Measurements from ENCODE around the gene GSC2. TPM values are rescaled to one million over a fixed set of nuclear protein-coding genes. Genes with fewer than 3 reads are reported as not detected.

The GSC2 gene
- polyA plus RNA-seq, 1 donor: not detected

GRCh38 chr22:19151329-19152191 lies 1.5 kb upstream of the GSC2 start:
- no peak for DNase-seq
- no peak overlapping the region for H3K27ac ChIP-seq (ENCODE audit: low read length)
- H3K36me3 ChIP-seq (ENCODE audit: control insufficient read depth, insufficient read depth, low read length): no peaks in the 10 kb centered on the region
- peaks cover 72% of the 10 kb centered on the region for H3K27me3 ChIP-seq (ENCODE audit: control insufficient read depth, insufficient read depth, low read length)
- H3K9me3 ChIP-seq (ENCODE audit: control insufficient read depth, low read depth, low read length): peaks cover 13% of the 10 kb centered on the region
- WGBS (ENCODE audit: insufficient coverage, low lambda C conversion rate): no CpG with 5 or more reads among the region's 10 CpGs
- no peak overlapping the region for H3K4me3 ChIP-seq (ENCODE audit: low read length)
- H3K4me1 ChIP-seq (ENCODE audit: control insufficient read depth, insufficient read depth, low read length): no peaks in the 10 kb centered on the region

- DNase-seq: no peak
- Histone ChIP-seq H3K4me3 (ENCODE audit: low read length) (no peak overlapping the region), H3K27me3 (ENCODE audit: control insufficient read depth, insufficient read depth, low read length) (peaks cover 70% of the 10 kb centered on the region), H3K27ac (ENCODE audit: low read length) (no peak overlapping the region), H3K9me3 (ENCODE audit: control insufficient read depth, low read depth, low read length) (peaks cover 13% of the 10 kb centered on the region), H3K4me1 (ENCODE audit: control insufficient read depth, insufficient read depth, low read length) (no peaks in the 10 kb centered on the region), H3K36me3 (ENCODE audit: control insufficient read depth, insufficient read depth, low read length) (no peaks in the 10 kb centered on the region)
- 0% methylated on average over 3 of the region's 68 CpGs for WGBS (ENCODE audit: insufficient coverage, low lambda C conversion rate)
Observed at GRCh38 chr22:19150482-19151328, 613 bp upstream of the GSC2 start.

DNA sequence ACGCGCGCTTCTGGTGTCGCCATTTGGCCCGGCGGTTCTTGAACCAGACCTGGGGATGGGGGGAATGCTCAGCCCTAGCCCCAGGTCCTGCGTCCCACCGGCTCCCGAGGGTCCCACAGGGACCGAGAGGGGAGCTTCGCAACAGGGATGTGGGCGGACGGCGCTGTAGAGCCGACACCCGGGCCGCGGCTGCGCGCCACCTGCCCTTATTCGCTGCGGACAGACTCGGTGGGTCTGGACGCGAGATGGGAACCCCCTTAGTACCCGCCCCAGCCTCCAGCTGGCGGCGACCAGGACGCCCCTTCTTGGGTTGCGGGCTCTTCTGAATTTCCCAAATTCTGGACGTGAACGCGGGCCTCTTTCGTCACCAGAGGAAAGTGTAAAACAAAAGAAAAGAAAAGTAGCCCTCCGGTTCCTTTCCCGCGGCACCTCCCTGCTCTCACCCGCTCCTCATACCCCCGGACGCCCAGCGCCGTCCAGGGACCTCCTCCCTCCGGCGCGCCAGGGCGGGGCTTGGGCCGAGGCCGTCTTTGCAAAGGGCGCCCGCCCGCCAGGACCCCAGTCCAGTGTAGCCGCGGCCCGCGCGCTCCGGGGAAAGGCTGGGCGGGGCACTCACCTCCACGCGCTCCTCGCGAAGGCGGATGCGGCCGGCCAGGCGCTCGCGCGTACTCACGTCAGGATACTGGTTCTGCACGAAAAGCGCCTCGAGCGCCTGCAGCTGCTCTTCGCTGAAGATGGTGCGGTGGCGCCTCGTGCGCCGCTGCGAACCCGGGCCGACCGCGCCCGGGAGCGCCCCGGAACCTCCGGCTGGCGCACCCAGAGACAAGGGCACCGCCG lies 827 bp downstream of the GSC2 start:
- DNase-seq: no peak
- Histone ChIP-seq H3K9me3 (ENCODE audit: control insufficient read depth, low read depth, low read length) (peaks cover 13% of the 10 kb centered on the region), H3K36me3 (ENCODE audit: control insufficient read depth, insufficient read depth, low read length) (no peaks in the 10 kb centered on the region), H3K27ac (ENCODE audit: low read length) (no peak overlapping the region), H3K4me1 (ENCODE audit: control insufficient read depth, insufficient read depth, low read length) (no peaks in the 10 kb centered on the region), H3K27me3 (ENCODE audit: control insufficient read depth, insufficient read depth, low read length) (peaks cover 65% of the 10 kb centered on the region), H3K4me3 (ENCODE audit: low read length) (no peak overlapping the region)
- WGBS (ENCODE audit: insufficient coverage, low lambda C conversion rate): no CpG with 5 or more reads among the region's 92 CpGs

DNA sequence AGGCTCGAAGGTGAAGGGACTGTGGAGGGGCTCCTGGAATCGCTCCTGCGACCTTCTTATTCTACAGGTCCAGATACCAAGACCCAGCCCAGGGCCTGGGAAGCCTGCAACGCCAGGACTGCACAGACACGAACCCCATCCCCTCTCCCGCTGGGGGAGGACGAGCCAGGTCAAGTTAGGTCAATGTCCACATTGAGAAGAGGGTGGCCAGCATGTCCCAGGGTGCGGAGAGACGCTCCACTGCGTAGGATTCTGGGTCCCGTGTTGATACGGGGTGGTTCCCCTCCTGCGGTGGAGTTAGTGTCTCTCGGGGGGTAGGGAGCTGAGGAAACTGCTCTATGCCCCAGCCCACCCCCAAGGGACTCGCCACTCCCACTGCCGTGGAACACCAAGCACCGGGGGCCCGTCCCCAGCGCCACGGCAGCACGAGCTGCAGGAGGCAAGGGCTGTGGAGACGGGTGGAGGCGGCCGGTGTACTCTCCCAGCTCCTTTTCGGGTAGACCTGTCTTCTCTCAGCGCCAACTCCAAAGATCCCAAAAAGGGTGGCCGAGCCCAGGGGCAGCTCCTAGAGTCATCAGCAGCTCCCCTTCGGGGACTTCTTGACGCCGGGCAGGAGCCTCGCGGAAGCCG lies 1.6 kb downstream of the GSC2 start:
- H3K27me3 ChIP-seq (ENCODE audit: control insufficient read depth, insufficient read depth, low read length): peaks cover 60% of the 10 kb centered on the region
- no CpG with 5 or more reads among the region's 33 CpGs for WGBS (ENCODE audit: insufficient coverage, low lambda C conversion rate)
- H3K36me3 ChIP-seq (ENCODE audit: control insufficient read depth, insufficient read depth, low read length): no peaks in the 10 kb centered on the region
- H3K4me1 ChIP-seq (ENCODE audit: control insufficient read depth, insufficient read depth, low read length): no peaks in the 10 kb centered on the region
- no peak overlapping the region for H3K27ac ChIP-seq (ENCODE audit: low read length)
- no peak for DNase-seq
- H3K4me3 ChIP-seq (ENCODE audit: low read length): no peak overlapping the region
- H3K9me3 ChIP-seq (ENCODE audit: control insufficient read depth, low read depth, low read length): peaks cover 13% of the 10 kb centered on the region

GRCh38 chr22:19147195-19147780 lies 2.8 kb downstream of the GSC2 start:
- 0% methylated on average over 1 of the region's 9 CpGs for WGBS (ENCODE audit: insufficient coverage, low lambda C conversion rate)
- Histone ChIP-seq H3K4me1 (ENCODE audit: control insufficient read depth, insufficient read depth, low read length) (no peaks in the 10 kb centered on the region), H3K36me3 (ENCODE audit: control insufficient read depth, insufficient read depth, low read length) (peaks cover 4% of the 10 kb centered on the region), H3K27me3 (ENCODE audit: control insufficient read depth, insufficient read depth, low read length) (peaks cover 50% of the 10 kb centered on the region), H3K9me3 (ENCODE audit: control insufficient read depth, low read depth, low read length) (peaks cover 13% of the 10 kb centered on the region), H3K27ac (ENCODE audit: low read length) (no peak overlapping the region), H3K4me3 (ENCODE audit: low read length) (no peak overlapping the region)
- no peak for DNase-seq

- Histone ChIP-seq H3K36me3 (ENCODE audit: control insufficient read depth, insufficient read depth, low read length) (peaks cover 10% of the 10 kb centered on the region), H3K4me3 (ENCODE audit: low read length) (no peak overlapping the region), H3K4me1 (ENCODE audit: control insufficient read depth, insufficient read depth, low read length) (no peaks in the 10 kb centered on the region), H3K9me3 (ENCODE audit: control insufficient read depth, low read depth, low read length) (peaks cover 9% of the 10 kb centered on the region), H3K27me3 (ENCODE audit: control insufficient read depth, insufficient read depth, low read length) (peaks cover 41% of the 10 kb centered on the region), H3K27ac (ENCODE audit: low read length) (no peak overlapping the region)
- no peak for DNase-seq
- WGBS (ENCODE audit: insufficient coverage, low lambda C conversion rate): 40% methylated on average over 1 of the region's 11 CpGs
Observed at GRCh38 chr22:19146215-19146968, 3.7 kb downstream of the GSC2 start.

DNA sequence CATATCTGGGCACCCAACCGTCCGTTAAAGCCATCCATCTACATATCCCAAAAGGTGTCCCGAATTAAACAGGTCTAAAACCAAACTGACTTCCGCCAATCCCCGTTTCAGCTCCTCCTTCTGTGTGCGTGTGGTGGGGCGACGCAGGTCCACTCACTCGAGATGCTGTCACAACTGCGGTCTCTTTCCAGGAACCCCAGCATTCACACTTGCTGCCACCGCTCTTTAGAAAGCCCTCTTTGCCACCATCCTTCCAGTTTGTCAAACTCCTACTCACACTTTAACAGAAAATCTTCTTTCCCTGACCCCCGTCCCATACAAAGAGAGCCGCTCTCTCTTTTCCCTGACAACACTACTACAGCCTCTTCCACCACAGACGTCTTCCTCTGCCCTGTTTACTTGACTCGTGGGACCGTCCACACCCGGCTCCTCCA lies 6.1 kb downstream of the GSC2 start:
- WGBS (ENCODE audit: insufficient coverage, low lambda C conversion rate): 0% methylated on average over 1 of the region's 17 CpGs
- no peak for DNase-seq
- H3K27me3 ChIP-seq (ENCODE audit: control insufficient read depth, insufficient read depth, low read length): peaks cover 25% of the 10 kb centered on the region
- peaks cover 7% of the 10 kb centered on the region for H3K9me3 ChIP-seq (ENCODE audit: control insufficient read depth, low read depth, low read length)
- H3K36me3 ChIP-seq (ENCODE audit: control insufficient read depth, insufficient read depth, low read length): peaks cover 32% of the 10 kb centered on the region
- H3K4me1 ChIP-seq (ENCODE audit: control insufficient read depth, insufficient read depth, low read length): no peaks in the 10 kb centered on the region
- H3K4me3 ChIP-seq (ENCODE audit: low read length): peak overlapping the region; percentile 72
- peak overlapping the region; percentile 54 for H3K27ac ChIP-seq (ENCODE audit: low read length)

GRCh38 chr22:19143212-19143611 lies 6.9 kb downstream of the GSC2 start:
- no CpG with 5 or more reads among the region's 5 CpGs for WGBS (ENCODE audit: insufficient coverage, low lambda C conversion rate)
- H3K27me3 ChIP-seq (ENCODE audit: control insufficient read depth, insufficient read depth, low read length): peaks cover 17% of the 10 kb centered on the region
- H3K27ac ChIP-seq (ENCODE audit: low read length): no peak overlapping the region
- no peak for DNase-seq
- H3K4me3 ChIP-seq (ENCODE audit: low read length): no peak overlapping the region
- H3K4me1 ChIP-seq (ENCODE audit: control insufficient read depth, insufficient read depth, low read length): no peaks in the 10 kb centered on the region
- H3K36me3 ChIP-seq (ENCODE audit: control insufficient read depth, insufficient read depth, low read length): peaks cover 40% of the 10 kb centered on the region
- no peaks in the 10 kb centered on the region for H3K9me3 ChIP-seq (ENCODE audit: control insufficient read depth, low read depth, low read length)

GRCh38 chr22:19142394-19142793 lies 7.7 kb downstream of the GSC2 start:
- peaks cover 9% of the 10 kb centered on the region for H3K27me3 ChIP-seq (ENCODE audit: control insufficient read depth, insufficient read depth, low read length)
- no peak overlapping the region for H3K27ac ChIP-seq (ENCODE audit: low read length)
- H3K9me3 ChIP-seq (ENCODE audit: control insufficient read depth, low read depth, low read length): no peaks in the 10 kb centered on the region
- H3K4me3 ChIP-seq (ENCODE audit: low read length): no peak overlapping the region
- peaks cover 48% of the 10 kb centered on the region for H3K36me3 ChIP-seq (ENCODE audit: control insufficient read depth, insufficient read depth, low read length)
- DNase-seq: no peak
- no CpG with 5 or more reads among the region's 9 CpGs for WGBS (ENCODE audit: insufficient coverage, low lambda C conversion rate)
- no peaks in the 10 kb centered on the region for H3K4me1 ChIP-seq (ENCODE audit: control insufficient read depth, insufficient read depth, low read length)
